ENCODE results near the gene TSG101. TPM values are rescaled to one million over a fixed set of nuclear protein-coding genes. Genes with fewer than 3 reads are reported as not detected.

Gene TSG101
- total and polyA plus RNA-seq, 12 donors, result 33.1 to 263 (median 74.3) TPM

- no peaks in the 10 kb centered on the region for H3K36me3 ChIP-seq (replicated peaks in 1 of 2)
- H3K9me3 ChIP-seq (replicated peaks in 1 of 3), result no peaks in the 10 kb centered on the region
- no peak for DNase-seq
- no peak overlapping the region for H3K27ac ChIP-seq
- no peak for TF ChIP-seq POLR2A (IDR thresholded peaks at IDR 0.05)
- no peak for TF ChIP-seq CTCF (IDR thresholded peaks at IDR 0.05)
- 73 to 85% (median 78%) methylated on average over 2 of the region's 2 CpGs for WGBS, 4 donors
- H3K27me3 ChIP-seq, result peaks cover 11% of the 10 kb centered on the region
- peaks cover 0 to 3% of the 10 kb centered on the region in 2 donors for H3K4me1 ChIP-seq (replicated peaks in 1 of 2)
- intact Hi-C loops (cut with DNase I), result no loop called here
- no peak overlapping the region for H3K4me3 ChIP-seq
These were observed 73.8 kb downstream of the TSG101 start for GRCh38 chr11:18452927-18453326.

GRCh38 chr11:18449251-18449650 is 77.5 kb downstream of the TSG101 start:
- Histone ChIP-seq H3K4me3 (no peak overlapping the region), H3K27ac (no peak overlapping the region), H3K27me3 (no peaks in the 10 kb centered on the region), H3K4me1 (replicated peaks in 1 of 2) (no peaks in the 10 kb centered on the region), H3K36me3 (replicated peaks in 1 of 2) (no peaks in the 10 kb centered on the region), H3K9me3 (replicated peaks in 1 of 3) (no peaks in the 10 kb centered on the region)
- TF ChIP-seq CTCF (IDR thresholded peaks at IDR 0.05) (no peak), POLR2A (IDR thresholded peaks at IDR 0.05) (no peak)
- no peak for DNase-seq
- 84 to 89% (median 86%) methylated on average over 3 of the region's 3 CpGs for WGBS, 4 donors
- intact Hi-C loops (cut with DNase I), result no loop called here

- intact Hi-C loops (cut with DNase I), result no loop called here
- WGBS, 4 donors, result 70 to 87% (median 77%) methylated on average over 2 of the region's 2 CpGs
These were observed 88.1 kb downstream of the TSG101 start for GRCh38 chr11:18438691-18439090.

More at GRCh38 chr11:18438691-18439090, 88.1 kb downstream of the TSG101 start:
- no peak overlapping the region for H3K4me3 ChIP-seq
- H3K9me3 ChIP-seq (replicated peaks in 1 of 3), result no peaks in the 10 kb centered on the region
- DNase-seq, result no peak
- no peaks in the 10 kb centered on the region for H3K36me3 ChIP-seq (replicated peaks in 1 of 2)
- TF ChIP-seq POLR2A (IDR thresholded peaks at IDR 0.05) (no peak), CTCF (IDR thresholded peaks at IDR 0.05) (no peak)
- H3K27me3 ChIP-seq, result no peaks in the 10 kb centered on the region
- H3K4me1 ChIP-seq (replicated peaks in 1 of 2), result no peaks in the 10 kb centered on the region
- no peak overlapping the region for H3K27ac ChIP-seq

Other genes starting within 250 kb of the TSG101 start
- gene HPS5, start 204.8 kb downstream of the TSG101 start, total RNA-seq, result 10 to 100 TPM; 12.1 to 49.3 (median 24.0) TPM
- 10 to 100 TPM; 10.5 to 20.2 (median 11.3) TPM for gene HPS5, start 204.8 kb downstream of the TSG101 start, polyA plus RNA-seq
- 10 to 100 TPM; 34.5 to 86.4 (median 45.8) TPM for gene GTF2H1, start 204.4 kb downstream of the TSG101 start, total RNA-seq
- gene GTF2H1, start 204.4 kb downstream of the TSG101 start, polyA plus RNA-seq, result 10 to 100 TPM; 18.0 to 49.8 (median 24.7) TPM
- 100 to 1,000 TPM; 329 to 737 (median 474) TPM for gene LDHA, start 132.4 kb downstream of the TSG101 start, total RNA-seq
- 1,000 to 10,000 TPM in 1 of 3 donors, 100 to 1,000 TPM in 2; 130 to 2,236 (median 296) TPM for gene LDHA, start 132.4 kb downstream of the TSG101 start, polyA plus RNA-seq
- 1 to 10 TPM in 3 of 9 donors, not detected in 6; 1.0 to 2.3 (median 1.5) TPM for gene LDHC, start 114.6 kb downstream of the TSG101 start, total RNA-seq
- gene LDHC, start 114.6 kb downstream of the TSG101 start, polyA plus RNA-seq, result under 1 TPM; 0.18 to 0.88 (median 0.80) TPM
- 1 to 10 TPM in 1 of 9 donors, not detected in 8; 1.4 TPM for gene LDHAL6A, start 71.1 kb downstream of the TSG101 start, total RNA-seq
- gene LDHAL6A, start 71.1 kb downstream of the TSG101 start, polyA plus RNA-seq, result under 1 TPM in 2 of 3 donors, not detected in 1; 0.08 to 0.13 TPM
- gene UEVLD, start 61.8 kb upstream of the TSG101 start, total RNA-seq, result 10 to 100 TPM in 8 of 9 donors, 1 to 10 TPM in 1; 9.6 to 32.8 (median 25.9) TPM
- gene UEVLD, start 61.8 kb upstream of the TSG101 start, polyA plus RNA-seq, result 10 to 100 TPM in 1 of 3 donors, 1 to 10 TPM in 2; 4.1 to 29.4 (median 6.0) TPM
- gene MISFA, start 72.8 kb upstream of the TSG101 start, total RNA-seq, result 10 to 100 TPM in 2 of 9 donors, 1 to 10 TPM in 4, under 1 TPM in 1, not detected in 2; 0.55 to 17.3 (median 3.7) TPM
- 1 to 10 TPM; 1.8 to 8.7 (median 3.7) TPM for gene MISFA, start 72.8 kb upstream of the TSG101 start, polyA plus RNA-seq
- 10 to 100 TPM; 11.1 to 36.8 (median 18.7) TPM for gene SPTY2D1, start 107.4 kb upstream of the TSG101 start, total RNA-seq
- gene SPTY2D1, start 107.4 kb upstream of the TSG101 start, polyA plus RNA-seq, result 10 to 100 TPM in 1 of 3 donors, 1 to 10 TPM in 2; 2.5 to 44.5 (median 3.1) TPM
- 10 to 100 TPM in 3 of 9 donors, 1 to 10 TPM in 6; 3.7 to 22.7 (median 9.3) TPM for gene TMEM86A, start 171.8 kb upstream of the TSG101 start, total RNA-seq
- 1 to 10 TPM; 1.8 to 3.2 (median 3.2) TPM for gene TMEM86A, start 171.8 kb upstream of the TSG101 start, polyA plus RNA-seq
- 1 to 10 TPM in 4 of 9 donors, under 1 TPM in 2, not detected in 3; 0.10 to 2.0 (median 1.2) TPM for gene IGSF22, start 199.2 kb upstream of the TSG101 start, total RNA-seq
- under 1 TPM; 0.27 to 0.97 (median 0.44) TPM for gene IGSF22, start 199.2 kb upstream of the TSG101 start, polyA plus RNA-seq

Data from adrenal gland (tissue), 12 donors.